DOHH2 (cell line): ENCODE data around the gene DSCAM.

Experiments
- H3F3A ChIP-seq: fragments of 200-600 bp; sonication (generic), shearing (Covaris generic); 2 replicates; pipeline ENCODE4 v1.6.0; 2016; ENCODE audit warnings: antibody characterized with exemption, mild to moderate bottlenecking; ENCODE audit not compliant: control insufficient read depth, insufficient read depth
- H3K27ac ChIP-seq: fragments of 200-600 bp; sonication (generic); 2 replicates; pipeline ENCODE4 v1.5.1; 2014; ENCODE audit warnings: low read depth, mild to moderate bottlenecking, low read length, moderate library complexity
- H3K27me3 ChIP-seq: fragments of 200-600 bp; sonication (generic); 2 replicates; pipeline ENCODE4 v1.6.1; 2014; ENCODE audit warnings: mild to moderate bottlenecking, low read length, mixed read lengths; ENCODE audit not compliant: control insufficient read depth
- H3K36me3 ChIP-seq: fragments of 200-600 bp; sonication (generic); 2 replicates; pipeline ENCODE4 v1.6.1; 2014; ENCODE audit warnings: mild to moderate bottlenecking, low read length, moderate library complexity, mixed read lengths; ENCODE audit not compliant: control insufficient read depth
- H3K4me1 ChIP-seq: fragments of 200-600 bp; sonication (generic); 2 replicates; pipeline ENCODE4 v1.6.1; 2014; ENCODE audit warnings: mild to moderate bottlenecking, low read length, mixed read lengths; ENCODE audit not compliant: control insufficient read depth
- H3K4me2 ChIP-seq: fragments of 200-600 bp; sonication (generic); 2 replicates; pipeline ENCODE4 v1.6.0; 2014; ENCODE audit warnings: mild to moderate bottlenecking, low read length, moderate library complexity
- H3K4me3 ChIP-seq: fragments of 200-600 bp; sonication (generic); 2 replicates; pipeline ENCODE4 v1.5.1; 2014; ENCODE audit warnings: mild to moderate bottlenecking, low read length, mixed read lengths
- H3K79me2 ChIP-seq: fragments of 200-600 bp; sonication (generic); 2 replicates; pipeline ENCODE4 v1.6.1; 2014; ENCODE audit warnings: mild to moderate bottlenecking, low read length, mixed read lengths; ENCODE audit not compliant: control insufficient read depth
- H3K9me2 ChIP-seq: fragments of 200-600 bp; sonication (generic); replicated peaks from 2 replicates; pipeline ENCODE4 v1.6.1; 2014; ENCODE audit warnings: mild to moderate bottlenecking, low read length, mixed read lengths; ENCODE audit not compliant: control insufficient read depth
- H3K9me3 ChIP-seq: fragments of 200-600 bp; sonication (generic); 2 replicates; pipeline ENCODE4 v1.6.1; 2014; ENCODE audit warnings: antibody characterized with exemption, low read length, mixed read lengths; ENCODE audit not compliant: control insufficient read depth, insufficient read depth
- H4K20me1 ChIP-seq: fragments of 200-600 bp; sonication (generic); 2 replicates; pipeline ENCODE4 v1.6.0; 2014; ENCODE audit warnings: low read depth, mild to moderate bottlenecking, antibody characterized with exemption, low read length, moderate library complexity; ENCODE audit not compliant: control insufficient read depth, insufficient read depth
- EZH2phosphoT487 ChIP-seq: fragments of 200-600 bp; sonication (generic); IDR thresholded peaks from 2 replicates; pipeline ENCODE4 v1.6.1; 2017; ENCODE audit warnings: borderline replicate concordance, mild to moderate bottlenecking, antibody characterized with exemption, low read length, moderate library complexity, mixed read lengths
- TF ChIP-seq, protein P1 (sequence below): fragments of 200-600 bp; sonication (generic); IDR thresholded peaks from one replicate; pipeline ENCODE4 v1.5.1; 2014; ENCODE audit warnings: antibody characterized with exemption, mild to moderate bottlenecking, low read depth, low read length; ENCODE audit not compliant: poor library complexity, severe bottlenecking

DSCAM gene

DNA sequence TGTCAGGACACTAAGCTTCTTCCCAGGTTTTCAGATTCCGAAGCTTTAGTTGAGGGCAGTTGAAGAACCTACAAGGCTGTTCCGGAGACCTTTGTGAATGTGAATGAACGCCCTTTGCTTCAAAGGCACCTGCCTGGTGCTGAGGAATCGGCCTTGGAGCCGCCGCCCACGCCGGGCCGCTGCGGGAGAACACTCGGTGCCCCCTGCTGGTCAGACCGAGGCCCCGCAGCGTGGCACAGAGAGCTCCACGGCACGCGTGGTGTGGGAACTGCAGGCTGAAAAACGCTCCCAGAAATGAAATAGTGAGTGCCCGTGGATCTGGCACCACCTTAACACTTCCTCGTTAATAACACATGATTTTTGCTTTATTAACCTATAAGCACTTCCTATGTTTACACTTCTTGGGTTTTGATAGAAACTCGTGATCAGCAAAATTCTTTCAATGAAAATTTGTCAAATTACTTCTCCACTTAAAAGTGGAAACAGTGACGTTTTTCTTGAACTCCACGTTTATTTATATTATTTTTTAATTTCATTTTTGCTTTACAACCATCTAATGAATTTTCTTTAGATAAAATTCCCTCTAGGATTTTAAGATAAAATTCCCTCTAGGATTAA is 460.6 kb downstream of the DSCAM start:
- H3K27me3 ChIP-seq: no peaks in the 10 kb centered on the region
- H3K36me3 ChIP-seq: no peaks in the 10 kb centered on the region
- no peaks in the 10 kb centered on the region for H4K20me1 ChIP-seq
- no peaks in the 10 kb centered on the region for H3K9me3 ChIP-seq
- no peak overlapping the region for H3K4me2 ChIP-seq
- no peaks in the 10 kb centered on the region for H3F3A ChIP-seq
- no peaks in the 10 kb centered on the region for H3K9me2 ChIP-seq
- H3K79me2 ChIP-seq: no peaks in the 10 kb centered on the region; the same call in 1 of the 2 replicates
- TF ChIP-seq, protein P1, sequence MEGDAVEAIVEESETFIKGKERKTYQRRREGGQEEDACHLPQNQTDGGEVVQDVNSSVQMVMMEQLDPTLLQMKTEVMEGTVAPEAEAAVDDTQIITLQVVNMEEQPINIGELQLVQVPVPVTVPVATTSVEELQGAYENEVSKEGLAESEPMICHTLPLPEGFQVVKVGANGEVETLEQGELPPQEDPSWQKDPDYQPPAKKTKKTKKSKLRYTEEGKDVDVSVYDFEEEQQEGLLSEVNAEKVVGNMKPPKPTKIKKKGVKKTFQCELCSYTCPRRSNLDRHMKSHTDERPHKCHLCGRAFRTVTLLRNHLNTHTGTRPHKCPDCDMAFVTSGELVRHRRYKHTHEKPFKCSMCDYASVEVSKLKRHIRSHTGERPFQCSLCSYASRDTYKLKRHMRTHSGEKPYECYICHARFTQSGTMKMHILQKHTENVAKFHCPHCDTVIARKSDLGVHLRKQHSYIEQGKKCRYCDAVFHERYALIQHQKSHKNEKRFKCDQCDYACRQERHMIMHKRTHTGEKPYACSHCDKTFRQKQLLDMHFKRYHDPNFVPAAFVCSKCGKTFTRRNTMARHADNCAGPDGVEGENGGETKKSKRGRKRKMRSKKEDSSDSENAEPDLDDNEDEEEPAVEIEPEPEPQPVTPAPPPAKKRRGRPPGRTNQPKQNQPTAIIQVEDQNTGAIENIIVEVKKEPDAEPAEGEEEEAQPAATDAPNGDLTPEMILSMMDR: peak; percentile 90
- no peak for TF ChIP-seq EZH2phosphoT487
- H3K27ac ChIP-seq: no peak overlapping the region
- H3K4me3 ChIP-seq: no peak overlapping the region
- H3K4me1 ChIP-seq: no peaks in the 10 kb centered on the region

- H3K27me3 ChIP-seq: no peaks in the 10 kb centered on the region
- no peaks in the 10 kb centered on the region for H3F3A ChIP-seq
- no peaks in the 10 kb centered on the region for H3K4me1 ChIP-seq
- H3K9me3 ChIP-seq: no peaks in the 10 kb centered on the region
- TF ChIP-seq EZH2phosphoT487: no peak
- TF ChIP-seq, protein P1: no peak
- H3K4me3 ChIP-seq: no peak overlapping the region
- no peaks in the 10 kb centered on the region; the same call in 1 of the 2 replicates for H3K79me2 ChIP-seq
- no peaks in the 10 kb centered on the region for H3K9me2 ChIP-seq
- H3K27ac ChIP-seq: no peak overlapping the region
- H3K4me2 ChIP-seq: no peak overlapping the region
- H3K36me3 ChIP-seq: no peaks in the 10 kb centered on the region
- no peaks in the 10 kb centered on the region for H4K20me1 ChIP-seq
Measured at GRCh38 chr21:40385883-40386282, 461.1 kb downstream of the DSCAM start.

- no peak for TF ChIP-seq EZH2phosphoT487
- TF ChIP-seq, protein P1: no peak
- no peaks in the 10 kb centered on the region for H3F3A ChIP-seq
Measured at GRCh38 chr21:40383951-40384350, 463.0 kb downstream of the DSCAM start.

More at GRCh38 chr21:40383951-40384350, 463.0 kb downstream of the DSCAM start:
- Histone ChIP-seq H3K79me2 (no peaks in the 10 kb centered on the region; the same call in 1 of the 2 replicates), H3K27me3 (no peaks in the 10 kb centered on the region), H3K4me2 (no peak overlapping the region), H4K20me1 (no peaks in the 10 kb centered on the region), H3K27ac (no peak overlapping the region), H3K4me1 (no peaks in the 10 kb centered on the region), H3K9me2 (no peaks in the 10 kb centered on the region), H3K4me3 (no peak overlapping the region), H3K9me3 (no peaks in the 10 kb centered on the region; the same call in 1 of the 2 replicates), H3K36me3 (no peaks in the 10 kb centered on the region)
